Mammary epithelial cell (primary cell): ENCODE measurements around the gene AMER3.

Source experiments
- EZH2 ChIP-seq: IDR thresholded peaks from 2 replicates; pipeline ENCODE4 v1.6.1; 2012; ENCODE audit warnings: low read length, inconsistent platforms, borderline replicate concordance
- TF ChIP-seq, protein P1 (sequence below), 2 donors: IDR thresholded peaks in 1 of 2; conservative IDR thresholded peaks in 1 of 2; 2 replicates each; pipeline ENCODE4 v1.5.1; 2011 to 2012; ENCODE audit warnings: inconsistent platforms in 2 of 2, low read length in 2 of 2, mild to moderate bottlenecking in 2 of 2, control low read depth in 1 of 2, low read depth in 1 of 2; ENCODE audit not compliant: insufficient read depth in 1 of 2; ENCODE audit errors: extremely low read depth in 1 of 2

- TF ChIP-seq, protein P1, sequence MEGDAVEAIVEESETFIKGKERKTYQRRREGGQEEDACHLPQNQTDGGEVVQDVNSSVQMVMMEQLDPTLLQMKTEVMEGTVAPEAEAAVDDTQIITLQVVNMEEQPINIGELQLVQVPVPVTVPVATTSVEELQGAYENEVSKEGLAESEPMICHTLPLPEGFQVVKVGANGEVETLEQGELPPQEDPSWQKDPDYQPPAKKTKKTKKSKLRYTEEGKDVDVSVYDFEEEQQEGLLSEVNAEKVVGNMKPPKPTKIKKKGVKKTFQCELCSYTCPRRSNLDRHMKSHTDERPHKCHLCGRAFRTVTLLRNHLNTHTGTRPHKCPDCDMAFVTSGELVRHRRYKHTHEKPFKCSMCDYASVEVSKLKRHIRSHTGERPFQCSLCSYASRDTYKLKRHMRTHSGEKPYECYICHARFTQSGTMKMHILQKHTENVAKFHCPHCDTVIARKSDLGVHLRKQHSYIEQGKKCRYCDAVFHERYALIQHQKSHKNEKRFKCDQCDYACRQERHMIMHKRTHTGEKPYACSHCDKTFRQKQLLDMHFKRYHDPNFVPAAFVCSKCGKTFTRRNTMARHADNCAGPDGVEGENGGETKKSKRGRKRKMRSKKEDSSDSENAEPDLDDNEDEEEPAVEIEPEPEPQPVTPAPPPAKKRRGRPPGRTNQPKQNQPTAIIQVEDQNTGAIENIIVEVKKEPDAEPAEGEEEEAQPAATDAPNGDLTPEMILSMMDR (conservative IDR thresholded peaks at IDR 0.05 in 1 of 2, IDR thresholded peaks at IDR 0.05 in 1 of 2; ENCODE audit: extremely low read depth in 1 of 2, insufficient read depth in 1 of 2, low read depth in 1 of 2, low read length in 2 of 2): no peak
- no peak for TF ChIP-seq EZH2
Measured at GRCh38 chr2:130769343-130769907, 14.1 kb downstream of the AMER3 start.
